ENCODE results near the gene ATG16L2.

GRCh38 chr11:72789493-72790131 lies 24.6 kb upstream of the ATG16L2 start:
- no peak for TF ChIP-seq CTCF (IDR thresholded peaks at IDR 0.05)
- no peak for TF ChIP-seq POLR2A (IDR thresholded peaks at IDR 0.05)

All from vagina (tissue), 2 donors.